Measurements from ENCODE around the gene NFIA. TPM values are rescaled to one million over a fixed set of nuclear protein-coding genes. Genes with fewer than 3 reads are reported as not detected.

The NFIA gene
- total RNA-seq, 1 experiment from 2014 or later, result 23.9 TPM

DNA sequence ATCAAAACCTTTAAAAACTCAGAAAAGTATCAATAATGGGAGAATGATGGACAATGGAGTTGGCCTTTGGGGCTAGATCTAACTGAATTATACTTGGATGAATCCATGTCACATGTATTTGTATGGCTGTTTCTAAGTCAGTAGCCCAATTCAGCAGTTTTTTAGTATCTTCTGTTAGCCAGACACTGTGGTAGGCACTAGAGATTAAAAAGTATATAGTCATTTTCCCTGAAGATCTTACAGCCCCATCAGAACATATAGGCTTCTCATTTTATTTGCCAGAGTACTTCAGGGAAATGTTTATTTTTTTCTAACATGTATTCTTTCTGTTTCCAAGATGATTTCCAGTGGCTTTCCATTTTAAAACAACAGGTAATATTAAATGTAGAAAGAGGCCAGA is 273.7 kb downstream of the NFIA start:
- Histone ChIP-seq H3K27ac (no peak overlapping the region), H3K4me3 (no peak overlapping the region), H3K27me3 (no peaks in the 10 kb centered on the region), H3K9me3 (replicated peaks) (no peaks in the 10 kb centered on the region), H3K36me3 (no peaks in the 10 kb centered on the region), H3K4me1 (no peaks in the 10 kb centered on the region)
- DNase-seq, result no peak

DNA sequence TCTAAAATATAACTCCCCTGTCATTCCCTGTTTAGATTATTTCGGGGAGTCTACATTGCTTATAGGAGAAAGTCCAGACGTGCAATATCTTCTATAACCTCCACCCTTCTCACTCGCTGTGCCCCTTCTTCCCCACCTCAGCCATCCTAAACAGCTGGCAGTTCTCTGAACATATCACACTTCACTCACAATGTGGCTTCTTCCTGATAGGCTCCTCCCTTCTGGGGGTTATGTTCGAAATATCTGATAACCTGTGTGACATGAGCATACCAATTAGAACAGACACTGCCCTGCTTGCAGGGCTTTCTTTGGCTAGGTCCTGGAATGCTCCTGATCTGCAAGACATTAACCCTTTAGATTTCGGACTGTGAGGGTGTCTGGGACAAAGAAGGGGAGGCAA is 274.6 kb downstream of the NFIA start:
- Histone ChIP-seq H3K4me3 (no peak overlapping the region), H3K4me1 (no peaks in the 10 kb centered on the region), H3K36me3 (no peaks in the 10 kb centered on the region), H3K27me3 (no peaks in the 10 kb centered on the region), H3K27ac (no peak overlapping the region), H3K9me3 (replicated peaks) (no peaks in the 10 kb centered on the region)
- no peak for DNase-seq

DNA sequence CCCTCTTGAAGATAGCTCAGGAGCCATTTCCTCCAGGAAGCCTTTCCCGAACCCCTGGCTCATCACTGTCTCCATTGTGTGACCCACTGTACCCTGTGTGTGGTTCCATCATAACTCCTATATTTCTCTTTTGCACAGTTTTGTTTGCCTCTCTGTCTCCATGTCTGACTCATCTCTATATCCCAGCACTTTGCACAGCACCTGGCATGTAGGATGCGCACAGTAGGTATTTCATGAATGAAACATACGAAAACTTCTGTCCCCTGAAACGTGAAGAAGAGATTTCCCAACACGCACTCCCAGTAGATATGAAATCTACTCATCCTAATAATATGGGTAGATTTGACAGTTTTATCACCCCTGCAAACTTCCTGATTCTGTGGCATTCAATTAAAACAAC is 275.2 kb downstream of the NFIA start:
- Histone ChIP-seq H3K27ac (no peak overlapping the region), H3K4me3 (no peak overlapping the region), H3K9me3 (replicated peaks) (no peaks in the 10 kb centered on the region), H3K27me3 (no peaks in the 10 kb centered on the region), H3K36me3 (no peaks in the 10 kb centered on the region), H3K4me1 (no peaks in the 10 kb centered on the region)
- DNase-seq, result no peak

DNA sequence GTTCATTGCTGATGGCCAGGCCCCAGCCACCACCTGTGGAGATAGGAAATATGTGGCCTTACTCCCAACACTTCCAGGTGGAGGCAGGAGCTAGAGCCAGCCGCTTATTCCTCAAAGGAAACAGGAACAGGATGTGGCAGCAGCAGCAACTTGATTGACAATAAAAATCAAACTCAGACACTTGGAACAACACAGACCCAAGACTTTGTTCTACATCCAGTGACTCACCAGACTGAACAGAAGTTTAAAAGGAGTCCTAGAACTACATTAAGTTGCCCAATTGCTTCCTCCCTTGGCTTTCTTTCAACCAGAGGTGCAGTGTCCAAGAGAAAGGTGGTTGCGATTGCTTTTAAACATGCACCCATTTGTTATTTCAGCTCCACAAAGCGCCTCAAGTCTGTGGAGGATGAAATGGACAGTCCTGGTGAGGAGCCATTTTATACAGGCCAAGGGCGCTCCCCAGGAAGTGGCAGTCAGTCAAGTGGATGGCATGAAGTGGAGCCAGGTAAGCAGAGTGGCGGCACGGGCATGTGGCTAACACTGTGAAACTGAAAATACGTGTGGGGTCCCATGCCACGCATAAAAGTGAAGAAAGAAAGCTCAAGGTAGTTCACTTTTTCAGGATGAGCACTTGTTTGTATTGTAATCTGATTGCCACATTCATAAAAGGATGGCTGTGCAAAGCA is 276.6 kb downstream of the NFIA start:
- no peaks in the 10 kb centered on the region for H3K9me3 ChIP-seq (replicated peaks)
- no peaks in the 10 kb centered on the region for H3K4me1 ChIP-seq
- no peaks in the 10 kb centered on the region for H3K27me3 ChIP-seq
- no peak for DNase-seq
- H3K27ac ChIP-seq, result no peak overlapping the region
- no peak overlapping the region for H3K4me3 ChIP-seq
- no peaks in the 10 kb centered on the region for H3K36me3 ChIP-seq

DNA sequence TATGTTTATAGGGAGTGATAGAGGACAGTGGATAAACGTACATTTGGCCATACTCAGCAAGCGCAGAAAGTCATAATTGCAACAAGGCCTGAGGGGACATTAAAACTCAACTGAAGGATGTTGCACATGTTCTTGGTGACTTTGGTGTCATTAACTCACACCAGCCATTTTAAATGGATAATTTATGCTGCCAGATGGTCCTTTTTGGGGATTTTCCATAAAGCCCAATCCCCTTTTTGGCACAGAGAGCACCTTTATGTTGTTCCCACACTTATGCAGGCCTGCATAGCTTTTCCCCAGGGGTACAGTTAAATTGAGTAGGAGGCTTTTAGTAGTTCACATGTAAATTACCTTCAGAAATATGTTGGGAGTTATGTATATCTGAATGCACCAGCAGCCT is 279.6 kb downstream of the NFIA start:
- H3K4me3 ChIP-seq, result no peak overlapping the region
- no peak overlapping the region for H3K27ac ChIP-seq
- no peaks in the 10 kb centered on the region for H3K36me3 ChIP-seq
- no peaks in the 10 kb centered on the region for H3K27me3 ChIP-seq
- no peak for DNase-seq
- no peaks in the 10 kb centered on the region for H3K4me1 ChIP-seq
- H3K9me3 ChIP-seq (replicated peaks), result no peaks in the 10 kb centered on the region

DNA sequence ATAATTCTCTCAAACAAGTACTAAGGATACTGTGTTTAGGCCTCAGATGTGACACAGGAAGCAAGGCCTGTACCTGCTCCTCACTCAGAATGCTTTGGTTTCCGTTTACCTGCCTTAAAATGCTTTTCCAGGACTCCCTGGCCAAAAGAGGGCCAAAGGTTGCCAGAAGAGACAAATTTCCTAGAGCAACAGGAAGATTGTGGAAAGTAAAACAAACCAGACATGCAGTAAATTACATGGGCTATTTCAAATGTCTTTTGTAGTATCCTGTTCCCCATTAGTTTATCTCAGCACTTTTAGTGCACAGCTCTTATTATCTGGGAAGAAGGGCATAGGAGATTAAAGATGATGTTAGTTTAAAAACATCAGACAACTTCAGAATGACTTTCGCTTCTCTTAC is 280.0 kb downstream of the NFIA start:
- Histone ChIP-seq H3K36me3 (no peaks in the 10 kb centered on the region), H3K4me1 (no peaks in the 10 kb centered on the region), H3K9me3 (replicated peaks) (no peaks in the 10 kb centered on the region), H3K27ac (no peak overlapping the region), H3K4me3 (no peak overlapping the region), H3K27me3 (no peaks in the 10 kb centered on the region)
- DNase-seq, result no peak

DNA sequence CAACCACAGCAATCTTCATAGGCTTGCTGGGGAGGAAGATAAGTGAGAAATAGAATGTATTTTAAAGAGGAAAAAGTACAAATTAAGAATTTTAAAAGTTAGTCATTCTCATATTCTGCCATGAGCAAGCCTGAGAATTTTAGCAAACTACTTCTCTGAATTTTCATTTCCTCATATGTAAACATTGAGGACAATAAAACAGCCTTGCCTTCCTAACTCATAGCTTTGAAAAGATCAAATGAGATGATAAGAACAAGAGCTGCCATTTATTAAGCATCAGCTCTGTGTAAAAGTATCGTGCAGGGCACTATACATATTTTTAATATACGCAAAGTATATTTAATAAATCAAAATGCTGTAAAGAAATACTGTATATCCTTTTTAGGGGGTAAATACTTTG is 286.0 kb downstream of the NFIA start:
- 0 out of 2 replicates have a peak, but pooled peaks cover 5% of the 10 kb centered on the region for H3K36me3 ChIP-seq
- no peaks in the 10 kb centered on the region for H3K4me1 ChIP-seq
- no peaks in the 10 kb centered on the region for H3K27me3 ChIP-seq
- no peak overlapping the region for H3K4me3 ChIP-seq
- H3K9me3 ChIP-seq (replicated peaks), result no peaks in the 10 kb centered on the region
- DNase-seq, result no peak
- no peak overlapping the region for H3K27ac ChIP-seq

DNA sequence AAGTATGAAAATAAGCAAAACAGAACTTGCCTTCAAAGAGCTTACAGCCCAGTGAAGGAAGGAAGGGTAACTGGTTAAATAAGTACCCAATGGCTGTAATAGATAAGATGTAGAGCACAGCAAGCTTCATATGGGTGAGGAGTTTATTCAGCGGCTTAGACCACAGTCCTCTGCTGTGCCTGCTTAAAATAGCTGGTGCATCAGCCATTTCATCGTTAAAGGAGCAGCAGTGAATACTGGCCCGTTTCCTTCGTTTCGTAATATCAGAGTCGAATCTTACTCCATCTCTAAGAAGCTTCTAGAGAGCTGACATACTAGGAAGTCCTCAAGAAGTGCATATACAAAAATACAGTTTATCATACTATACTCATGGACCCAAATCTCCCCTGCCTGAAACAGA is 286.5 kb downstream of the NFIA start:
- 0 out of 2 replicates have a peak, but pooled peaks cover 5% of the 10 kb centered on the region for H3K36me3 ChIP-seq
- no peaks in the 10 kb centered on the region for H3K9me3 ChIP-seq (replicated peaks)
- no peaks in the 10 kb centered on the region for H3K27me3 ChIP-seq
- no peaks in the 10 kb centered on the region for H3K4me1 ChIP-seq
- DNase-seq, result no peak
- no peak overlapping the region for H3K27ac ChIP-seq
- H3K4me3 ChIP-seq, result no peak overlapping the region

DNA sequence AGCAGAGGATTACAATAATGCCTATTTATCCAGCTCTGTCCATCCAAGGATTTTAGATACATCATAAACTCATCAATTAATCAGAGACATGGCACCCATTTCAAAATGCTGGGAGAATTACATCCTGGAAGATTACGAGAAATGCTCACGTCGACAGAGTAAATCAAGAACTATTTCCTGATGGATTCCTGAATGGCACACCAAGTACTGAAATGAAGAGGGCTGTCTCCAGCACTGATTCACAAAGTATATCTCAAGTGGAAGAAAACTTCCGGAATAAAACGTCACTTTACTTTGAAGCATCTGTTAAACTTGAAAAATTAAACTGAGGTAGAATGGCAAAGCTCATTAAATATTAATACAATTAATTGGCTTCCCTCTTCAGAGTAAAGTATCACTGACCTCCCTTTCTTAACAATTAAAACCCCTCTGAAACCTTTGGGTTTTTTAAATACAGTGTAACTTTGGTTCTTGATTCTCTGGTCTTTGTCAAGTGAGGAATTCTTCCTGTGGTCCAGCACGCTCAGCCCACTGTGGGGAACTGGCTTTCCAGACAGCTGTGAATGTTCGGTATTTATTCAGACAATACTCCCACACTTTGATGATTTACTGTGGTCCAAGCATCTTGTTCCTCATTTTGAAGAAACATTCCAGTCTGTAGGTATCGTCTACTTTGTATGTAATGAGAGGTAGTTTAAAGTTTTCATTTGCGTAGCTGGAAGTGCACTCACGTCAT is 288.0 kb downstream of the NFIA start:
- Histone ChIP-seq H3K27me3 (no peaks in the 10 kb centered on the region), H3K27ac (no peak overlapping the region), H3K36me3 (0 out of 2 replicates have a peak, but pooled peaks cover 5% of the 10 kb centered on the region), H3K4me3 (no peak overlapping the region), H3K9me3 (replicated peaks) (no peaks in the 10 kb centered on the region), H3K4me1 (no peaks in the 10 kb centered on the region)
- DNase-seq, result no peak

DNA sequence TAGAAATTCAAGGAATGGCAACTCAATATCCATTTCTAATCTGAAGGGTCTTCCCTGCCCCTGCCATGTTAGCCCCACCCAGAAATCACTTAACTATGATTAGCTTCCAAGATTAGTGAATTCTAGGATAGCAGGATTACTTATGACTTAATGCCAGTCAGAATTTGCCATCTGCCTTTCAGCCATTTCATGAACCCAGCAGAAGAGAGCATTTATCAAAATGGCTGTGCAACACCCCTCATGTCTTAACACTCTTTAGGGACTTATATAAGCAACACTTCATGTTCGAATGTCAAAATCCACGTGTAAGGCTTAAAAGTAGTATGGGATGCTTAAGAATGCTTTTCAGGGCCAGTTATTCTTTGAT is 288.5 kb downstream of the NFIA start:
- H3K9me3 ChIP-seq (replicated peaks), result no peaks in the 10 kb centered on the region
- DNase-seq, result no peak
- H3K27me3 ChIP-seq, result no peaks in the 10 kb centered on the region
- no peaks in the 10 kb centered on the region for H3K4me1 ChIP-seq
- no peak overlapping the region for H3K4me3 ChIP-seq
- no peak overlapping the region for H3K27ac ChIP-seq
- H3K36me3 ChIP-seq, result 0 out of 2 replicates have a peak, but pooled peaks cover 5% of the 10 kb centered on the region

DNA sequence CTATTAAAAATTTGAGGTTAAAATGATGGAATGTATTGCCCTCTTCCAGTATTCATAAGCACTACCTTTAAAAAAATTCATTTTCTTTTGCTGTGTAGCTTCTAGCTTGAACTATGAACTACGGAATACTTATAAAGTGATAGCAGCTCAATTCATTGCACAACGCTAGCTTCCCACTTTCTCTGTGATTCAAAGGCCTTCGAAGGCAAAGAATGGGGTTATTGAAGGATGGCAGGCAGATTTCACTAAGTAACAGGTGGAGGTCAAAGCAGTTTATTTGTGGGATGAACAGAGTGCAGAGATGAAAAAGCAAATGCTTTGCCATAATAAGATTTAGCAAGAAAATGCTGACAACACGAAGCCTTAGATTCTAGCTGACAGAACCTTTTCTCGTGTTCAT is 290.6 kb downstream of the NFIA start:
- Histone ChIP-seq H3K4me3 (no peak overlapping the region), H3K27me3 (no peaks in the 10 kb centered on the region), H3K36me3 (0 out of 2 replicates have a peak, but pooled peaks cover 5% of the 10 kb centered on the region), H3K4me1 (no peaks in the 10 kb centered on the region), H3K9me3 (replicated peaks) (no peaks in the 10 kb centered on the region), H3K27ac (no peak overlapping the region)
- no peak for DNase-seq

DNA sequence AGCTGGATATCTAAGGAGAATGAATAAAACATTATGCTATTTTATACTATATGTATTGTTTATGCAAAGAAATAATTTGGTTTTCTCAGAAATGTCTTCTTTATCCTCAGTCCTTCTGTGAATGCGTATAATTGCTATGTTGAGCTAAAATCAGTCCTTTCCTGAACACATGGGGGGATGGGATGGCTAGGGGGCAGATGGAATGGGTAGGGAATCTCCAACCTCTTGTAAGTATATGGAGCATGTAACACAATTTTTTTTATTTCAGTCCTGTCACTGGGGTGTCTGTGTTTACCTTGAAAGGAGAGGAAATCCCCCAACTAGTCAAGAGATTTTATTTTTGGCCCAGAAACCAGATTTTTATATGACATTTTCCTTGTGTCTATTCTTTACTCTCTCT is 291.8 kb downstream of the NFIA start:
- Histone ChIP-seq H3K4me1 (no peaks in the 10 kb centered on the region), H3K27ac (no peak overlapping the region), H3K9me3 (replicated peaks) (no peaks in the 10 kb centered on the region), H3K36me3 (0 out of 2 replicates have a peak, but pooled peaks cover 5% of the 10 kb centered on the region), H3K27me3 (no peaks in the 10 kb centered on the region), H3K4me3 (no peak overlapping the region)
- DNase-seq, result no peak

DNA sequence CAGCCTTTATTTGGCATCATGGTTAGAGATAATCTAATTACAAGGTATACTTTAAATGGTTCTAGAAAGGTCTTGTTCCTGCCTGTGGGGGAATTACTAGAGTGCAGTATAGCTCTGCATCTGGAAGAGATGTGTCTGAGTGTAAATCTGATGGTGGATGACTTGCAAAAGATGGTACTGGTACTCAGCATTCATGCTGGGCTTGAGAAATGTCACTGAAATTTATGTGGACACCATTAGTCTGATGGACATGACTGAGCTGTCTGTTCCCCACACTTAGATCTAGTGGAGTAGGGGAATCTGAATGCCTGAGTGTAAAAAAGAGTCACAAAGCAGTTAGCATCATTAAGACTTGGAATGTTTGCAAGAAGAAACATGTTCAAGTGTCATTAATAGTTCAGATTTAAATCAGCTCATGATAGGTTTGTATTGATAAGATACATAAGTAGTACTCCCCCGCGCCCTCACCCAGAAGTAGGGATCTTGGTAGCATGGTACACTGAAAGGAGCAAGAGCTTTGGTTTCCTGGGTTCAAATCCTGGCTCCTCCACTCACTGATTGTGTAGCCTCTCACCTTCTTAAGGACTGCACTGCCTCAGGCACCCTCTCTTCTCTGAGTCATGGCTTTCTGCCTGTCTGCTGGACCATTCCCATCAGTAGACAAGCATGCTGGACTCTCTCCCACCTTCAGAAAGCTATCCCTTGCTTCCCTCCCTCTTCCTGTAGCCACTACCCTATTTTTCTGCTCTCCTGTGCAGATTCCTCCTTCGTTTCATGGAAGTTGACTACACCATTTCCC is 292.9 kb downstream of the NFIA start:
- Histone ChIP-seq H3K4me1 (no peaks in the 10 kb centered on the region), H3K27me3 (no peaks in the 10 kb centered on the region), H3K36me3 (0 out of 2 replicates have a peak, but pooled peaks cover 2% of the 10 kb centered on the region), H3K4me3 (no peak overlapping the region), H3K9me3 (replicated peaks) (no peaks in the 10 kb centered on the region), H3K27ac (no peak overlapping the region)
- DNase-seq, result no peak

DNA sequence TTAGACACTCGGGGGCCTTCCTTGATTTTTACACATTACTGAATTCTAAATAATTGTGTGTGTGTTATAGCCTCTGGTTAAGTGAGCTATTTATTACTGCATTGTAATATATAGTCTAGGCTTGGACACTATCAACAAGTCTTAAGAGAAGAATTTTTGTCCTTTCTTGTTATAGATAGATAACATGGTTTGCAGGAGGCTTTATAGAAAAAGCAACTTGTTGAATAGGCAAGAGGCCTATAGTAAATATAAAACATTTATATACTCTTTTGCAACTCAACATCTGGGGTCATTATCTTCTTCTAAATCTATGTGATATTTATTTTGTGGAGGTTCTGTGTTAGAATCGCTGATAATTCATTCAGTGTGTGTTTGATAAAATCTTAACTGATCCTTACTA is 293.8 kb downstream of the NFIA start:
- no peak overlapping the region for H3K4me3 ChIP-seq
- no peak overlapping the region for H3K27ac ChIP-seq
- DNase-seq, result no peak
- no peaks in the 10 kb centered on the region for H3K27me3 ChIP-seq
- no peaks in the 10 kb centered on the region for H3K9me3 ChIP-seq (replicated peaks)
- no peaks in the 10 kb centered on the region for H3K4me1 ChIP-seq
- H3K36me3 ChIP-seq, result 0 out of 2 replicates have a peak, but pooled peaks cover 2% of the 10 kb centered on the region
